ENCODE measurements around the gene FOXF2.
"Not testable (repeated sequence)": the region's sequence is repeated elsewhere in the genome, so short reads cannot be mapped to it uniquely, and the experiment has no call there.

FOXF2 gene

DNA sequence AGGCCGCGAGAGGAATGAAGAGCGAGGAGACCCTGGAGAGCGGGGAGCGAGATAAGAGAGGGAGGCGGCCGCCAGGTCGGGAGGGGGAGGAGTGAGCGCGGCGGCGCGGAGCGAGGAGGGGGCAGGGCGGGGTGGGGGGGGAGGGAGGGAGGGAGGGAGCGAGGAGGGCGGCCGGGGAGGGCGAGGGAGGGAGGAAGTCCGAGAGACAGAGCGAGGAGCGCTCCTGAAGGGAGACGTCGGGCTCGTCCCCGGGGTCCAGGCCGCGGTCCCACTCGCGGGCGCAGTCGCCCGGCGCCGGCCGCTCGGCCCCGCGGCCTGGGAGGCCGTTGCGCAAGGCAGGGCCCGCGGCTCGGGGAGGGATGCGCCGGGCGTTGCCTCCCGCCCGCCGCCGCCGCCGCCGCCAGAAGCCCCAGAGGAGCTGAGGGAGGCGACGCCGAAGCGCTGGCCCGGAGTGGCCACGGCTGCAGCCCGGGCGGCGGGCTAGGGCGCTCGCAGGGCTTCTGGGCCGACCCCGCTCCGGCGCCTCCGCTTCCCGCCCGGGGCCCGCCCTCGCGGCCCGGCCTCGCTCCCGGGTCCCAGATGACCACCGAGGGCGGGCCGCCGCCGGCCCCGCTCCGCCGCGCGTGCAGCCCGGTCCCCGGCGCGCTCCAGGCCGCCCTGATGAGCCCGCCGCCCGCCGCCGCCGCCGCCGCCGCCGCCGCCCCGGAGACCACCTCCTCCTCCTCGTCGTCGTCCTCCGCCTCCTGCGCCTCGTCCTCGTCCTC lies at the start of gene FOXF2:
TSS of gene FOXF2 (plus strand) at position 208 of the 764 bp plus-strand sequence. CDS start at position 580, 372 bp downstream.
- DNase-seq (ENCODE audit: low read depth in 2 of 3, low spot score in 2 of 3), result no peak

DNA sequence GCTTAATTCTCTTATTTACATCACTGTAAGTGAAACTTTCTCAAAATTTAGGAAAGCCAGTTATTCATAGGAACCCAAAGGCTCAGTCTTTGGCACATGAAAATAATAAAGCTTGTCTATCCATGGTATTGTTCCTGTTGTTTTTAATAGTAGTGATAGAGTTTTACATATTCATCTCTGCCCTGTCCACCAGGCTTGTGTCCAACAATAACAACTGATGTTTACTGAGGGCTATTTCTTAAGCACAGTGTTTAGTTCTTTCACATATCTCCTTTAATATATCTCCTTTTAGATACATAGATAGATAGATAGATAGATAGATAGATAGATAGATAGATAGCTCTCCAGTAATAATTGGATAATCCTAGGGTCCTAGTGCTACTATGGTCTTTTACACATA lies 43.3 kb upstream of the FOXF2 start:
- DNase-seq (ENCODE audit: low read depth in 2 of 3, low spot score in 2 of 3), result no peak

DNA sequence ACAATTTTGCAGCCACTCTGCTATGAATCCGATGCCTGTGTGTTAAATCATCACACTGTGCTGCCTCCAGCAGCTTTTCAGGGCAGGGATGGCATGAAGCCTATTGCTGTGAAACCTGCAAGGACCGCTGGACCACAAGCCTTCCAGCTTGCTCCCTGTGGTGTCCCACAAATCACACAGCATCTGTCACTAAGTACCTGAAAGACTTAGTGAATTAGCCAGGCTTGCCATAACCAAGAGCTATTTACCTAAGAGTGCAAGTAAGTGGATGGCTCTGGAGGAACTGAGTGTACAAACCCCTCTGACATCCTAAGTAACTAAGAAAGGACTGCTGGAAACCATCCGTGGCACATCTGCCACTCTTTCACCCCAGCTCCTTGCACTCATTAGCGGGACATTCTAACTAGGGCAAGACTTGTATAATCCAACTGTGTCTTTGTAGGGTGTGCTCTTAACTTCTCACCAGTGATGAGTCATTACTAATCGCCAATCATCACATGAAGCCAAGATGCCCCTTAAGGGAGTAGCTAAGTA lies 42.8 kb upstream of the FOXF2 start:
- DNase-seq (ENCODE audit: low read depth in 2 of 3, low spot score in 2 of 3), result no peak

DNA sequence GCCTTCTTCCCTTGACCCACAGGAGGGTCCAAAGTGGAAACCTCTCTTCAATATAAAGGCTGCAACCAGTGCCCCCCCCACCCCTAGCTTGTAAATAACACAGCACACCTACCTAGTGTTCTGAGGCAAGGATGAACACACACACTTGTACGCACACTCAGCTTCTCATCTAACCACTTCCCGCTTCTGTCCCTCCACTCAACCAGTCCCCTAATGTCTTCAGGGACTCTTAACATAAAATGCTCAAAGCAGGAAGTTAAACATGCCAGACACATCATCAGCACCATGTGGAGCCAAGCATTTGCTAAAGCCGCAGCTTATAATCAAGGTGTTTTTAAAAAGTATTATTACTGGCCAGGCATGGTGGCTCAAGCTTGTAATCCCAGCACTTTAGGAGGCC lies 42.2 kb upstream of the FOXF2 start:
- DNase-seq (ENCODE audit: low read depth in 2 of 3, low spot score in 2 of 3), result no peak

DNA sequence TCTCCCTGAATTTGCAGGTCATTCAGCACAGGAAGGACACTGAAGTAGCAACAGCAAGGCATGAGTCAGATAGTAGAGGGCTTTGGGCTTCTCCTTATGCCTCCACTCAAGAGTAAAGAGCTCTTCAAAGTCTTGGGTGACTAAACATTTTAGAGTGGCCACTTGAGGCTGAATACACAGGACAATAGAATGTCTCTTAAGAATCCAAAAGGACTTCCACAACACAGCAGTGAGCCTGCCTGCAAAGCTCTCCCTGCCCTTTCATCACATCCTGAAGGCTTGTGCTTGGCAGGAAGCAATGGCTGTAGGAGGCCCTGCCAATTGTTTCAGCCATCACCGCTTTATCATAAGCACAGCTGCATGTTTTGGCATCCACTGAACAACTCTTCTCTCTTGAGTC lies 40.7 kb upstream of the FOXF2 start:
- no peak for DNase-seq (ENCODE audit: low read depth in 2 of 3, low spot score in 2 of 3)

DNA sequence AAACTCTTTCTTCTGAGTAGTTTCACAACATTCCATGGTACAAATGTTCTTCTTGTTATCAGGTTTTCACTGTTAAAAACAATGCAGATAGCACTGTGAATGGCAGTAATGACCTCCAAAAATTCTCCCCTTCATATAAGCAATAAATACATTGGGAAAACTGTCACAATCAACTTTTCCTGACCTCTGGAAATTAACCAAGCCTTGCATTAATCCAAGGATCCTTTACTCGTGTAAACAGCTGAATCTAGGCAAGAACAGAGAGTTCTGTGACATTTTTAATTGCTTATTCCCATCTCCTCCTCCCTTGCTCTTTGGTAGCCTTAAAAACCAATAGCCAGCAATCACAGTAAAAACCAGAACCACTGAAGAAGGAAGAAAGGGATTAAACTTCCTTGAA lies 39.7 kb upstream of the FOXF2 start:
- DNase-seq (ENCODE audit: low read depth in 2 of 3, low spot score in 2 of 3), result no peak

DNA sequence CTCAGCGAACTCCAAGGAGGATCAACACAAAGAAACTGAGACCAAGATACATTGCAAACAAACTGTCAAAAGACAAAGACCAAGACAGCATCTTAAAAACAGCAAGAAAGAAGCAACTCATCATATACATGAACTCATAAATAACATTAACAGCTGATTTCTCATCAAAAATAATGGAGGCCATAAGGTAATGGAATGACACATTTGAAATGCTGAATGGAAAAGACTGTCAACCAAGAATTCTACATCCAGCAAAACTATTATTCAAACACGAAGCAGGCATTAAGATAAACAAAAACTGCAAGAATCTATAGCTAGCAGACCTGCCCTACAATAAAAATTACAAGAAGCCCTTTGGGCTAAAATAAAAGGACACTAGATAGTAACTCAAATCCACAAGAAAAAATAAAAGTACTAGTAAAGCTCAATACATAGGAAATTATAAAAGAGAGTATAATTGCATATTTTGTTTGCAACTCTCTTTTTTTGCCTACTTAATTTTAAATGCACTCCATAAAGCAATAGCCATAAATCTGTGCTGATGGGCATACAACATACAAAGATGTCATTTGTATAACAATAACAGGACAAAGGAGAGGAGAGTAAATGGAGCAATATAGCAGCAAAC lies 37.9 kb upstream of the FOXF2 start:
- no peak for DNase-seq (ENCODE audit: low read depth in 2 of 3, low spot score in 2 of 3)

DNA sequence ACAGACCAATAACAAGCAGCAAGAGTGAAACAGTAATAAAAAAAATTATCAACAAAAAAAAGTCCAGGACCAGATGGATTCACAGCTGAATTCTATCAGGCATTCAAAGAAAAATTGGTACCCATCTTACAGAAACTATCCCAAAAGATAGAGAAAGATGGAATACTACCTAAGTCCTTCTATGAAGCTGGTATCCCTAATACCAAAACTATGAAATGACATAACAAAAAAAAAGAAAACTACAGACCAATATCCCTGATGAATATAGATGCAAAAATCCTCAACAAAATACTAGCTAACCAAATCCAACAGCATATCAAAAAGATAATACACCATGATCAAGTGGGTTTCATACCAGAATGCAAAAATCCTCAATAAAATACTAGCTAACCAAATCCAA lies 34.3 kb upstream of the FOXF2 start:
- not testable (repeated sequence) for DNase-seq (ENCODE audit: low read depth in 2 of 3, low spot score in 2 of 3)

DNA sequence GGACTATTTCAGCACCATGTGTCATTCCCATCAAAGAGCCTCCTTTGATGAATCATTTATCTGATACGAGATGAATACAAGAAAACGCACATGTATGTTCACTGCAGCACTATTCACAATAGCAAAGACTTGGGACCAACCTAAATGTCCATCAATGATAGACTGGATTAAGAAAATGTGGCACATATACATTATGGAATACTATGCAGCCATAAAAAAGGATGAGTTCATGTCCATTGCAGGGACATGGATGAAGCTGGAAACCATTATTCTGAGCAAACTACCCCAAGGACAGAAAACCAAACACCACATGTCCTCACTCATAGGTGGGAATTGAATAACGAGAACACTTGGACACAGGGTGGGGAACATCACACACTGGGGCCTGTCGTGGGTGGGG lies 27.7 kb upstream of the FOXF2 start:
- DNase-seq (ENCODE audit: low read depth in 2 of 3, low spot score in 2 of 3), result not testable (repeated sequence)

DNA sequence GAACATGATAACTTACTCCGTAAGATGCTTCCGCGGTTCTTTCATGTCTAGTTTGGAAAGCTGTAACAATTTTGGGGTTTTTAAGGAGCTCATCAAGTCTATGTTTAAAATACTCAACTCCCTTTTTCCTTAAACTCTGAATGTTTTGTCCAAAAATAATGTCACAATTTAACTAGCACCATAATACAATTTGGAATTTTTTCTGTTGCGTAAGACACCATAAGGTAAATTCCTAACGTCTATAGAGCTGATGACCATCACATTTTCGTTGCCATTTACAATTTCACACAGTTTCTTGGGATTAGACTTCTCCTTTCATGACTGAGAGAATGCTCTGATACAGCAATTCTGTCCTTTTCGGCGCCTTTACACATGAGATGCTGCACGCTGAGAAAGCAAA lies 26.7 kb upstream of the FOXF2 start:
- DNase-seq (ENCODE audit: low read depth in 2 of 3, low spot score in 2 of 3), result no peak

DNA sequence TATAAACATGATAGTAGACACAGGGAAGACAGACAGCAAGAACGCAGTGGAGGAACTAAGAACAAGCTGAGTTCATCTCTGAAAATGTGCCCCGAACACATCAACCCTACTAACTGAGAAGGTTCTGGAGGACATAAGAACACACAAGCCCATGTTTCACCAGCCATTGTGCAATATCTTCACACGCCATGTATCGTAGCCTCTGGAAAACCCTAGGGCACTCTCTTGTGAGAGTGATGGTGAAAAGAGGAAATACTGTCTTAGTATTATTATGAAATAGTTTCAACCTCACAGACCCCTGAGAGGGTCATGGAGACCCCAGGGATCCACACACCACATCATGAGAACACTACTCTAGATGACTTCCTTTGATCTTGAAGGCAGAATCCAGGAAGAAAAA lies 26.1 kb upstream of the FOXF2 start:
- DNase-seq (ENCODE audit: low read depth in 2 of 3, low spot score in 2 of 3), result no peak

DNA sequence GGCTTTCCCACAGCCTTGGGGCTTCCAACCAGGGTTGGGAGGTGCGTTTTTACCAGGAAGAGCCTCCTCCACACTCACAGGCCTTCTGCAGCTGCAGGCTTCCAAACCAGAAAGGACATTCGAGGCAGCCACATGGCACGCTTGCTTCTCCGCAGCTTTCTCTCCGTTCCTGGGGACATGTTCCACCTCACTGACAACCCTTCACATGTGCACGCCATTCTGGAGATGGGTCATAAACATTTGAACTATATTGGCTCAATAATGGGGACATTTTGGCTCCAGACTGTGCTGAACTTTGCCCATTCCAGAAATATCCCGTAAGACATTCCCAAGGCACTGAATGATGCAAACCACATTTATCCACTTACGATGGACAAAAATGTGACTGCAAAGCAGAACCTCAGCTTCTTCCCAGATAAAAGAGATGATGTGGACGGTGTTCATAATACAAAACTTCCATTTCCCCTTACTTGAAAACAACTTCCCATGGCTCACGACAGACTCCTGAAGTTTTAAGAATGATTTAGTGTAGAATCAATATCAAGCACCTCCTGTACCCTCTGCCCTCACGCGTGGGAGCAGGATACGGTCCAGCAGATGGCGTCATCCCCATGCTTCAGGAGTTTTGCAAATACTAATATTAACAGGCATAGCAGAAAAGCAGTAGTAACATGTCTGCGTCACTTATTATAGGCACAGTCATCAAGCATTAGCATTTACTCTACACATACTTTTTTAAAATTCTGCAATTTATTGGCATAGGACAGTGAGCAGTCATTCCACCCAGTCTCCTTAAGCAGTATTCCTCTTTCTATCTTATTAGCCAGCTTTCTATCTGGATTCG lies 25.4 kb upstream of the FOXF2 start:
- no peak for DNase-seq (ENCODE audit: low read depth in 2 of 3, low spot score in 2 of 3)

DNA sequence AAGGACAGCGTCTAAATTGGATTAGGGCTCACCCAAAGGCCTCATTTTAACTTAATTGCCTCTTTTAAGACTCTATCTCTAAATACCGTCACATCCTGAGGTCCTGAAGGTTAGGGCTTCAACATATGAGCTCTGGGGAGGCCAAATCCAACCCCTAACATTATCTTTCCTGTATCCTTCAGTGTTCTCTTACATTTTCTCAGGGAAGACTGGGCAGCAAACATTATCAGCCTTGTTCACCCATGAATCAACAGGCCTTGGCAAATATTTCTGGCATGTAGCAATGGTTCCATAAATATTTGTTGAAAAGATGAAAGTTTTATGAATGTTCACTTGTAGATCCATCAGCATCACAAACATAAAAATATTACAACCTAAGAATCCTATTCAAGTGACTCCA lies 24.6 kb upstream of the FOXF2 start:
- no peak for DNase-seq (ENCODE audit: low read depth in 2 of 3, low spot score in 2 of 3)

DNA sequence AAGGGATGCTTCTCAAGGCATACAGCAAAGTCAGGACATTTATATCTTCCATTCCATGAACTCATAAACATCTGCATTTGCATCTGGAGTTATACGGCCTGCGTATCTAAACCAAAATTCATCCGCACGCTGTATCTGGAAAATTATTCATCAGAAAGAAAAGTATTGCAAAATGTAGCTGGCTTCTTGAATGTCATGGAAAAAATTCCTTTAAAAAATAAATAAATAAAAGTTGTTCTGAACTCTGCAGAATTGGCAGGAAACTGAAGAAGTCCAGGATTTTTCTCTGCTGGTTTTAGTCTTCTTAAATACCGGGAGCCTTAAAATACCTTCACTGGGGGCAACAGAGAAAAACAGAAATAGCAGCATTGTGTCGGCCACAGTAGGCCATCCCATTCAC lies 23.7 kb upstream of the FOXF2 start:
- no peak for DNase-seq (ENCODE audit: low read depth in 2 of 3, low spot score in 2 of 3)

DNA sequence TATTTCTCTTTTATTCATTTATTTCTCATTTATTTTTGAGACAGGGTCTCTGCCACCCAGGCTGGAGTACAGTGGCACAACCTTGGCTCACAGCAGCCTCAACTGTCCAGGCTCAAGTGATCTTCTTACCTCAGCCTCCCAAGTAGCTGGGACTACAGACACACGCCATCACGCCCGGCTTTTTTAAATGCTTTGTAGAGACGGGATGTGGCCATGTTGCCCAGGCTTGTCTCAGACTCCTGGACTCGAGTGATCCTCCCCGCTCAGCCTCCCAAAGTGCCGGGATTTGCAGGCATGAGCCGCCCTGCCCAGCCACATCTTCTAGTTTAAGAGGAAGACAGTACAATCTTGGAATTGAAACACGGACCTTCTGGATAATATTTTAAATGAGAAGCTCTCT lies 21.6 kb upstream of the FOXF2 start:
- DNase-seq (ENCODE audit: low read depth in 2 of 3, low spot score in 2 of 3), result no peak

DNA sequence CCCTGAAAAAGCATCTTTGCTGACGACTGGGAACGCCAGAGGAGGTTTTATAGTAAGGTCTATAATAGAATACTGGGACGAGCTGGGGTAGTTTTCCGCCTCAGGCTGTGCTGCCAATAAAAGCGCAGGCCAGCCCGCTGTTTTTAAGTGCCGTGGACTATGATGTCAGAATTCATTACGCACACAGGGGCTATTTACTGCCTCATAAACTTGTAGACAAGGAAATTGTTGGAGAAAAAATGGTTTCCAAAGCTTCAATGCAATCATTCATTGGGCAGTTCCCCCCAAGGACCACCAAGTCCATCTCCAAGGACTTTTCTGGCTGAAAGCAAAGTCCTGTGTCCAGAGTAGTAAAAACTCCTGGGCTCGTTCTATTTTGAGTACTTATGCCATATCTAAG lies 20.4 kb upstream of the FOXF2 start:
- DNase-seq (ENCODE audit: low read depth in 2 of 3, low spot score in 2 of 3), result no peak

DNA sequence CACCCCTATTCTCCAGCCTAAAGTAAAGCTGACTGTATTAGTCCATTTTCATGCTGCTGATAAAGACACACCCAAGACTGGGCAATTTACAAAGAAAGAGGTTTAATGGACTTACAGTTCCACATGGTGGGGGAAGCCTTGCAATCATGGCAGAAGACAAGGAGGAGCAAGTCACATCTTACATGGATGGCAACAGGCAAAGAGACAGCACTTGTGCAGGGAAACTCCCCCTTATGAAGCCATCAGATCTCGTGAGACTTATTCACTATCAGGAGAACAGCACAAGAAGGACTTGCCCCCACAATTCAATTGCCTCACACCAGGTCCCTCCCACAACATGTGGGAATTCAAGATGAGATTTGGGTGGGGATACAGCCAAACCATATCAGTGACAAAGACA lies 19.7 kb upstream of the FOXF2 start:
- not testable (repeated sequence) for DNase-seq (ENCODE audit: low read depth in 2 of 3, low spot score in 2 of 3)

DNA sequence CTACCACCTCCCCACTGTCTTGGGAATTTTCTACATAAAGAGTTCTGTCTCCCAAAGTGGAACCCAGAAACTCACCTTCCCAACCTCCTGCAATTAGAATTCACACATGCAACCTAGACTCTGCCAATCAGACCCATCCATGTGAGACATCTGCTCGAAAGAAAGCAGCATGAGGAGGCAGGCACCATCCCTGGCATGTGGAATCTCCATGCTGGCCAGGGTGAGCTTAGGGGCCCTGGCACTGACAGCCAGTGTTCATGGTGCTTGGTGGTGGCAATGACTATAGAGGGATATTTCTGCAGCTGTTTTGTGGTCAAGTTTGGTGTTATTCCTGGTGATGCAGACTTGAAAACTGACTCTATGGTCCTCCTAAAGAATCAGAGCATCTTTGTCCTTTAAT lies 17.4 kb upstream of the FOXF2 start:
- DNase-seq (ENCODE audit: low read depth in 2 of 3, low spot score in 2 of 3), result no peak

DNA sequence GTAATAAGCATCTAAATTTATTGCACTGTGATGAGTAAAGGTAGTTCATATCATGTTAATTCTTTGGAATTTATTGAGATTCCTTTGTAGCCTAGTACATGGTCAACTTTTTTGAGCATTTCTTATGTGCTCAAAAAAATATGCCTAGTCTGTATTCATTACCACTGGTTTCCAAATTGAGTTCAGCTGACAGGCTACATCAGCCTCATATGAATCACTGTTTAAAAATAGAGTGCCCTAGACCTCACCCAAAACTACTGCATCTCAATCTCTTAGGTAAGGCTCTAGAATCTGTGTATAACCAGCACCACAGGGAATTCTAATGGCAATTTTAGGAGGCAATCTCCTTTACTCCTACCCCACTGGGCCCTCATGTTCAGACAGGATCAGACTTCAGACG lies 16.7 kb upstream of the FOXF2 start:
- no peak for DNase-seq (ENCODE audit: low read depth in 2 of 3, low spot score in 2 of 3)

DNA sequence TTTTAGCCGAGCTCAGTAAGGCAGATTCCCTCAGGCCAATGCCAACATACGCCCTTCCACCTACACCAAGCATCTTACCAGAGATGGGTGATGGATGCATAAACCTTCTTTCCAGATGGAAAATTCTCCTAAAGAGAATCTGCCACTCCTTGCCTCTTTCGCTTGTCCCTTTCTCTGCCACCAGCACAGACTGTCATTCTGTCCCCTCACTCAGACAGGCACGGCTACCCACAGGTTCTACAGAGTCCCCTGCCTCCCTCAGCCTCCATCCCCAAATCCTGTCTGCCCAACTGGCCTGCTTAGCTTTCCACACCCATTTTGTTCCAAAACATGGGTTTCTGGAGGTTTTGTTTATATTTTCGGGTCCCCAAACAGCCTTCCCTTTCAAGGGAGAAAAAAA lies 12.7 kb upstream of the FOXF2 start:
- no peak for DNase-seq (ENCODE audit: low read depth in 2 of 3, low spot score in 2 of 3)

DNA sequence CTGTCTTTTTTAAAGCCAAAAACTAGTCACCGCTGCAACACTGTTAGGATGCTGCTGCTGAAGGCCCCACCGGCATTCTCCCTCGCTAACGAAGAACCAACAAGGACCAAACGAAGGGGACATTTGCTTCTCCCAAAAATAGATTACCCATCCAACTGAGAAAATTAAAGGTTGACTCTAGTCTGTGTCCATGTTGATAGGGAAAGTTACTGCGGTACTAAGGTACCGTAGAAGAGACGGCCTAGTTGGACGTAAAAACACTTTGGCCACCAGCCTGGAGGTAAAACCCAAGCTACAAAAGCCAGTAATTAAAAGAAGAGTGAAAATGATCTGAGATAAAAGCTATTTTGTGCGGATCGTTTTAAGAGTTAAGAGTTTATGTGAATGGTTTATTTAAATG lies 11.8 kb upstream of the FOXF2 start:
- no peak for DNase-seq (ENCODE audit: low read depth in 2 of 3, low spot score in 2 of 3)

Measured in activated CD8-positive, alpha-beta memory T cell treated with anti-CD3 and anti-CD28 coated beads for 48 hours (primary cell).